Omental fat pad (tissue), 4 donors: ENCODE data around the gene SLC37A3. TPM values are rescaled to one million over a fixed set of nuclear protein-coding genes. Genes with fewer than 3 reads are reported as not detected.
"Not testable (repeated sequence)": the region's sequence is repeated elsewhere in the genome, so short reads cannot be mapped to it uniquely, and the experiment has no call there.

ENCODE experiments used
- ATAC-seq: fragments of 150-250 bp; one replicate; pipeline ENCODE4 v1.9.1; 2016; ENCODE audit warnings: mild to moderate bottlenecking, moderate library complexity; ENCODE audit not compliant: low FRiP score
- DNase-seq: peaks from one replicate; pipeline ENCODE4 v3.0.0-alpha.2; 2019; ENCODE audit warnings: low spot score
- CTCF ChIP-seq, 3 donors: fragments of 450-650 bp; IDR thresholded peaks; one replicate each; pipeline ENCODE4 v1.5.1; 2016 to 2017; ENCODE audit warnings: antibody characterized with exemption in 3 of 3, mild to moderate bottlenecking in 3 of 3, moderate library complexity in 2 of 3
- total RNA-seq, 4 donors: library from RNA; depleted of rRNA; stranded (reverse); fragments of >200 nt; gene quantifications; one replicate each; pipeline ENCODE4 v1.1.0, GENCODE V29; 2016

The SLC37A3 gene
- total RNA-seq, 4 donors from 2014 or later, result 64.6 to 109 (median 72.7) TPM

- no peak for DNase-seq
- peak; percentile 80 for ATAC-seq
- no peak for TF ChIP-seq CTCF (IDR thresholded peaks at IDR 0.05)
These were observed 50.0 kb downstream of the SLC37A3 start for GRCh38 chr7:140348161-140348849.

- TF ChIP-seq CTCF (IDR thresholded peaks at IDR 0.05), result no peak
- DNase-seq, result no peak
- ATAC-seq, result no peak
These were observed 51.1 kb downstream of the SLC37A3 start for GRCh38 chr7:140347218-140347617.

GRCh38 chr7:140345426-140345825 is 52.9 kb downstream of the SLC37A3 start:
- ATAC-seq (no peak), DNase-seq (no peak)
- no peak for TF ChIP-seq CTCF (IDR thresholded peaks at IDR 0.05)

GRCh38 chr7:140342727-140343514 is 55.4 kb downstream of the SLC37A3 start:
- ATAC-seq, result no peak
- no peak for TF ChIP-seq CTCF (IDR thresholded peaks at IDR 0.05)
- no peak for DNase-seq

GRCh38 chr7:140338959-140339358 is 59.4 kb downstream of the SLC37A3 start:
- ATAC-seq, DNase-seq: not testable (repeated sequence)

GRCh38 chr7:140334341-140335057 is 63.8 kb downstream of the SLC37A3 start:
- DNase-seq (no peak), ATAC-seq (no peak)
- no peak for TF ChIP-seq CTCF (IDR thresholded peaks at IDR 0.05)

GRCh38 chr7:140333686-140334085 is 64.6 kb downstream of the SLC37A3 start:
- no peak for ATAC-seq

More at GRCh38 chr7:140333686-140334085, 64.6 kb downstream of the SLC37A3 start:
- TF ChIP-seq CTCF (IDR thresholded peaks at IDR 0.05), result no peak
- no peak for DNase-seq
